HEK293T (cell line): ENCODE measurements around the gene U2AF1.
"Not testable (repeated sequence)": the region's sequence is repeated elsewhere in the genome, so short reads cannot be mapped to it uniquely, and the experiment has no call there.

Source experiments
- CTCF ChIA-PET: fragments of 350-600 bp; formaldehyde crosslinking; extraction: SDS; loops from one replicate; lab custom pipeline; 2021; ENCODE audit warnings: antibody characterized with exemption, inconsistent platforms; lab: Yijun Ruan, JAX
- POLR2A ChIA-PET: fragments of 350-600 bp; formaldehyde crosslinking; extraction: SDS; loops from one replicate; lab custom pipeline; 2020; ENCODE audit warnings: antibody characterized with exemption, inconsistent platforms; lab: Yijun Ruan, JAX
- DNase-seq: peaks from one replicate; pipeline ENCODE4 v3.0.0; 2012; ENCODE audit warnings: mixed read lengths; ENCODE audit errors: extremely low spot score

U2AF1 gene

DNA sequence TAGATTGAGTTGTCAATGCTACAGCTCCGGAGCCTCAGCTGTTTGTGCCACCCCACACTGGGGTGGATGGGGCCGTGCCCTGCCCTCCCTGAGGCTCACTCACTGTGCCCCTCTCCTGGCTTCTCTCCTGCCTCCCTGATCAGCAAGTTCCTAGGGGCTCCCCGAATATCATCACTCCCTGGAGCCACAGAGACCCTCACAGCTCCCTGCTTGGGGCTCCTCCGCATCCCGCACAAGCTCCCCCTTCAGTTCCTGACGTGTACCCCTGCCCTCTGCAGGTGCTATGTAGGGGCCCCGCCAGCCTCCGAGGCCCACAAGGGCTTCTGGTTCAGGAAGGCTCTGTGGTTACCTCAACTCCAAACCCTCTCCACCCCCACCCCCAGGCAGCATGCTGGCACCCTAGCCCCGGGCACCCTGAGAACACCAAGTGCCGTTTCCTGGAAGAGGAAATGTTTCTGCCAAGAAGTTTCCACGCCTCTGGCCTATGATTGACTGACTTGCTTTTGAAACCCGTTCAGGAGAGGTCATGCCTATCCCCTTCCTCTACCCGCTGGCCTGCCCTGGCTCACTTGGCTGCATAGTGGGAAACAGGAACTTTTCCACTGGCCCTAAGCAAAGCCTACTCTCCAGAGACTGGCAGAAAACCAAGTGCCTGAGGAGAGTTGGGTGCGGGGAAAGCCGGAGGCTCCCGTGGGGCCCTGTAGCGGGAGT lies 62.0 kb downstream of the U2AF1 start:
- CTCF ChIA-PET, DNase-seq, POLR2A ChIA-PET: not testable (repeated sequence)

DNA sequence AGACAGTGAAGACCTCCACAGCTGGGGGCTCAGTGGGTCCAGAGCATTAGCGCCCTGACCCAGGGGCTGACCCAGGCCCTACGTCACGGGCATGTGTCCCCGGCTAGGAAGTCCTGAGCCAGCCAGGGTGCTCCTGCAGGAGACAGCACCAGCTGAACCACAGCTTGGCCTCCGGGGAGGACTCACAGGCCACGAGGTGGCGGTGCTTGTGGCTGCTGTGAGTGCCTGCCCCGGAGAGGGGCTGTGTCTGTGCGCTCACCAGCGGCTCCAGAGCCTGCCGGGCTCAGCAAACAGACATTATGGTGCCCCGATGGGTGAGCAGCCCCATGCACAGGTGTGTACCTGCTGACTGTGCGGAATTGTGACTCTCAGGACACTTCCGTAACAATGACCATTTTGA lies 62.8 kb downstream of the U2AF1 start:
- DNase-seq, POLR2A ChIA-PET, CTCF ChIA-PET: not testable (repeated sequence)

DNA sequence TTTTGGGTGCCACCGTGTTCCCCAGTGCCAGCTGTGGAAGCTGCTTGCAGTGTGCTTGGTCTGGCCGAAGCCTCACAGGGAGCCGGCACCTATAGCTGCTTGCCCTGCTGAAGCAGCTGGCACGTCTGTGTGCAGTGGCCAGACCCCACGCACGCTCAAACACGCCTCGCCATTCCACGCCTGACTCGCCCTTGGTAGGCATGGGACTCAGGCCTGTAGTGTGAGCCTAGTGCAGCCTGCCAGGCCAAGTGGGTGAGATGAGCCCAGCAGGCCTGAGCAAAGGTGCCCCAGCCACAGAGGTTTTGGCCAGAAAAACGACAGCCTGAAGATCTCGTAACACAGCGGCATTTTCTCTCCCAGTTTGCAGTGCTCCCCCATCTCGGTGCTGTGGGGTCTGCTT lies 64.1 kb downstream of the U2AF1 start:
- CTCF ChIA-PET, DNase-seq, POLR2A ChIA-PET: not testable (repeated sequence)
